Urinary bladder (tissue), 4 donors: ENCODE measurements around the gene B4GALNT3. TPM values are rescaled to one million over a fixed set of nuclear protein-coding genes. Genes with fewer than 3 reads are reported as not detected.

Source experiments
- DNase-seq: peaks from one replicate; pipeline ENCODE4 v3.0.0-alpha.2; 2015; ENCODE audit errors: extremely low spot score
- H3K27ac ChIP-seq: one replicate; pipeline ENCODE4 v1.5.1; 2013; ENCODE audit warnings: low read depth, mild to moderate bottlenecking, moderate library complexity
- H3K36me3 ChIP-seq: one replicate; pipeline ENCODE4 v1.6.1; 2013; ENCODE audit warnings: mild to moderate bottlenecking, moderate library complexity; ENCODE audit not compliant: insufficient read depth
- H3K4me1 ChIP-seq: one replicate; pipeline ENCODE4 v1.6.1; 2013; ENCODE audit warnings: mild to moderate bottlenecking, moderate library complexity; ENCODE audit not compliant: insufficient read depth
- H3K4me3 ChIP-seq: one replicate; pipeline ENCODE4 v1.5.1; 2013; ENCODE audit warnings: low read depth, low read length
- WGBS: extraction: QIAGEN DNeasy Blood & Tissue Kit; methylation state at CpG from one replicate; pipeline ENCODE4 v1.1.7; 2013; 5-methylcytosine and 5-hydroxymethylcytosine counted together
- polyA plus RNA-seq: library from polyadenylated mRNA; stranded (reverse); fragments of 200-250 nt; gene quantifications from one replicate; pipeline ENCODE4 v1.2.3, GENCODE V29; 2013
- total RNA-seq: library from RNA; depleted of rRNA; stranded (reverse); fragments of >200 nt; gene quantifications from one replicate; pipeline ENCODE4 v1.2.3, GENCODE V29; 2014
- donor health status: healthy with polysubstance abuse.
- donor health status: healthy.

Gene B4GALNT3
- total and polyA plus RNA-seq, 2 donors = 1.3 to 1.4 TPM

DNA sequence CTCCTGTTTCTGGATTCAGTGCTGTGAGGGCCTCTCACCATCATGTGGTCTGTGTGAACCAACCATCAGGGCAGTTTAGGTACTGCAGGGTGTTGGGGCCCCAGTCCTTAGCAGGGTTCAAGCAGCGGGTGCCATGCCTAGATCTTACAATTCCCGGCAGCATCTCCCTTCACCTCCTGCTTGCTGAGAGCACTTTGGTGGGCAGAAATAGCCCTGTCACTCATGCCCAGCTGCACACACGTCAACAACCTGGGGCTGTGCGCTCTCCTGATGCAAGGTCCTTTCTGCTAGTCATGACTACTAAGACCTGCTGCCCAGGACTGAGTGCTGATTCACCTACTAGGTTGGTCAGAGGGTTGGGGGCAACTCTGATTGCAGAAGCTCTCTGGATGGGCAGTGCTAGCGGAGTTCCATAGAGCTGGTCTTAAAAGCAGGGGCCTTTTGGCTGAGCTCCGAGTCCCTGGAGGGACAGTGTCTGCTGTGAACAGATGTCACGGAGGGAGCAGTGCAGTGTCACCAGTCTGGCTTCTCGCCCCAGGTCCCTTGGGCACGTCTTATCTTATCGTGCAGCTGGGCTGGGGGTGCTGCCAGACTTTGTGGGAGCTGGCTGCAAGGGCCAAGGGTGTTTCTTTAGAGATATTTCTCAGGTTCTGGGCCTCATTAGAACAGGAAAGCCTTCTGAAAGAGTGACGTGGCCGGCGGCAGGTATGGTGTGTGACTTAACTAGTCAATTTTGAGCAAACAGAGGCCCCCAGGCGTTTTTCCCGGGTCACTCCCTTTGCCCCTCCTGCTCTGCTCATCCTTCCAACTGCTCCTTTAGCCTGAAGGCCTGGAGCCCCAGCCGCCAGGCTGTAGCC, 131.7 kb downstream of the B4GALNT3 start:
- H3K36me3 ChIP-seq = no peaks in the 10 kb centered on the region
- H3K4me1 ChIP-seq = no peaks in the 10 kb centered on the region
- no peak overlapping the region for H3K4me3 ChIP-seq
- 62% methylated on average over 16 of the region's 16 CpGs for WGBS
- DNase-seq = no peak
- no peak overlapping the region for H3K27ac ChIP-seq

GRCh38 chr12:592024-592505, 132.3 kb downstream of the B4GALNT3 start:
- H3K4me1 ChIP-seq = no peaks in the 10 kb centered on the region
- no peak overlapping the region for H3K27ac ChIP-seq
- no peaks in the 10 kb centered on the region for H3K36me3 ChIP-seq
- 91% methylated on average over 11 of the region's 11 CpGs for whole genome bisulfite sequencing
- DNase-seq = no peak
- no peak overlapping the region for H3K4me3 ChIP-seq

- H3K4me3 ChIP-seq = no peak overlapping the region
- no peaks in the 10 kb centered on the region for H3K4me1 ChIP-seq
- H3K27ac ChIP-seq = no peak overlapping the region
- no peaks in the 10 kb centered on the region for H3K36me3 ChIP-seq
- DNase-seq = no peak
- WGBS = 78% methylated on average over 7 of the region's 7 CpGs
Measured at GRCh38 chr12:593396-594270, 133.9 kb downstream of the B4GALNT3 start.

DNA sequence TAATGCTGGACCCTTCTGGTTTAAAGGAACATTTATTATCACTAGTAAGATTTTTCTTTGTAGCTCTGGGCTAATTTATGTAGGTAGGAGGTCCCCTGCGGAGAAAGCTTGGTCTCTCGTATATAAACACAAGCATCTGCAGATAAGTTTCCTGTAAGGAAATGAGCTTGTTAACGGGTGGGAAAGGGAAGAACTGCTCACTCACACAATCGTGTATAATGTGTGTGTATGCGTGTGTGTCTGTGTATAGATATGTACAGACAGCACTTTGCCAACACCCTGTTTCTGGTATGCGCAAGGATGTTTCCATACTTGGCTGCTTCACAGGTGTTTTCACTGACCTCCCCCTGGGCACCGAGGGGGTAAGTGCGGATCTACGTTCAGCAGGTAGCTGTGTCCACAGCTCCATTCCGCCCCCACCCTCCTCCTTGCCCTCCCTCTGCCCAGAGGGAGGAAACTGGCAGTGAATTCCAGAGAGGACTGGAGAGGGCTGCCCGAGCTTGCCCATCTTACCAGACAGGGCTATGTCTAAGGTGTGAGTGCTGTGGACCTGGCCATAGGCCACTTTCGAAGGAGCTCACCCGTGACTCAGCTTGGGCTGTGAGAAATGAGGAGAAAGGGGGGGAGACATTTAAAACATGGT, 138.3 kb downstream of the B4GALNT3 start:
- DNase-seq = no peak
- no peak overlapping the region for H3K27ac ChIP-seq
- H3K4me3 ChIP-seq = no peak overlapping the region
- H3K36me3 ChIP-seq = no peaks in the 10 kb centered on the region
- WGBS = 54% methylated on average over 13 of the region's 13 CpGs
- no peaks in the 10 kb centered on the region for H3K4me1 ChIP-seq

DNA sequence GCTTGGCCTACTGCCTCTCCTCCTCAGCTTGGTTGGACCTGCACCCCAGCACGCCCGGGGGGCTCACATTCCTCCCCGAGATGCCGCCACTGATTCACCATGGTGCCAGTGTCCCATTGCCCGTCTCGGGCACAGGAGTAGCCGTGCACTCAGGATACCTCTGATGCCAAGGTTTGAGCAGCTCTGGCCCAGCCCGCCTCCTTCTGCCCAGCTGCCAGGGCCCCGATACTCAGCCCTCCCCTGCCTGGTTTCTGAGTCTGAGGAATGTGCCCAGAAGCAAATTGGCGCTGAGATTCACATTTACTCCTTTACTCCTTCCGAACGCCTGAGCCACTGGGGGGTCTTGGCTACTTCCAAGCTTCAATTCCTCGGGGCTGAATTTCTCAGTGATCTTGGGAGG, 140.0 kb downstream of the B4GALNT3 start:
- no peak overlapping the region for H3K4me3 ChIP-seq
- DNase-seq = no peak
- H3K4me1 ChIP-seq = no peaks in the 10 kb centered on the region
- no peaks in the 10 kb centered on the region for H3K36me3 ChIP-seq
- WGBS = 95% methylated on average over 13 of the region's 13 CpGs
- no peak overlapping the region for H3K27ac ChIP-seq

DNA sequence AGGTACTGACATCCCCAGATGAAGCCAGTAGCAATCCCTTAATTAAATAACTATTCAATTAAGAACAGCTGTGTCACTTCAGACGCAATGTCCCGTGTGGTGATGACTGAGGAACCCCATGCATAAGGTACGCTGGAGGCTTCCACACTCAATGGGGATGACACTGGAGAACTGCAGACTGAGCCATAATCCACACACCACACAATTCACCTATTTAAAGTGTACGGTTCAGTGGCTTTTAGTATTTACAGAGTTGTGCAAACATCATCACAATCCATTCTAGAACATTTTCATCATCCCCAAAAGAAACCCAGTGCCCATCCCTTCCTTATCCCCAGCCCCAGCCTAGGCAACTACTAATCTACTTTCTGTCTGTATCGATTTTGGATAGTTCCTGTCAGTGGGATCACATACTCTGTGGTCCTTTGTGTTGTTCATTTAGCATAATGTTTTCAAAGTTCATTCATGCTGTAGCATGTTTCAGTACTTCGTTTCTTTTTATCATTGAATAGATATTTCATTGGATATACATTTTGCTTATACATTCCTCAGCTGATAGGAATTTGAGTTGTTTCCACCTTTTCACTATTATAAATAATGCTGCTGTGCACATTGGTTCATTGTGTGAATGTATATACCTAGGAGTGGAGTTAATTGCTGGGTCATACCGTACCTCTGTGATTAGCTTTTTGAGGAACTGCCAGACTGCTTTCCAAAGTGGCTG, 142.4 kb downstream of the B4GALNT3 start:
- Histone ChIP-seq H3K36me3 (no peaks in the 10 kb centered on the region), H3K27ac (no peak overlapping the region), H3K4me1 (no peaks in the 10 kb centered on the region), H3K4me3 (no peak overlapping the region)
- no peak for DNase-seq
- 73% methylated on average over 7 of the region's 7 CpGs for whole genome bisulfite sequencing

DNA sequence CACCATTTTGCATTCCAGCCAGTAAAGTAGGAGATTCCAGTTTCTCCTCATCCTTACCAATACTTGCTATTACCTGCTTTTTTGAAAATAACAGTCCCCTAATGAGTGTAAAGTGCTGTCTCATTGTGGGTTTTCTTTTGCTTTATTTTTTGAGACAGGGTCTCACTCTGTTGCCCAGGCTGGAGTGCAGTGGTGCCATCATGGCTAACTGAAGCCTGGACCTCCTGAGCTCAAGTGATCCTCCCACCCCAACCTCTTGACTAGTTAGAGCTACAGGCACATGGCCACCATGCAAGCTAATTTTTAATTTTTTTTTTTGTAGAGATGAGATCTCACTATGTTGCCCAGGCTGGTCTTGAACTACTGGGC, 142.9 kb downstream of the B4GALNT3 start:
- Histone ChIP-seq H3K36me3 (no peaks in the 10 kb centered on the region), H3K4me1 (no peaks in the 10 kb centered on the region), H3K27ac (no peak overlapping the region), H3K4me3 (no peak overlapping the region)
- DNase-seq = no peak

GRCh38 chr12:604956-605355, 145.2 kb downstream of the B4GALNT3 start:
- no peak overlapping the region for H3K4me3 ChIP-seq
- H3K36me3 ChIP-seq = no peaks in the 10 kb centered on the region
- no peak for DNase-seq
- 78% methylated on average over 7 of the region's 7 CpGs for WGBS
- H3K27ac ChIP-seq = no peak overlapping the region
- H3K4me1 ChIP-seq = no peaks in the 10 kb centered on the region

DNA sequence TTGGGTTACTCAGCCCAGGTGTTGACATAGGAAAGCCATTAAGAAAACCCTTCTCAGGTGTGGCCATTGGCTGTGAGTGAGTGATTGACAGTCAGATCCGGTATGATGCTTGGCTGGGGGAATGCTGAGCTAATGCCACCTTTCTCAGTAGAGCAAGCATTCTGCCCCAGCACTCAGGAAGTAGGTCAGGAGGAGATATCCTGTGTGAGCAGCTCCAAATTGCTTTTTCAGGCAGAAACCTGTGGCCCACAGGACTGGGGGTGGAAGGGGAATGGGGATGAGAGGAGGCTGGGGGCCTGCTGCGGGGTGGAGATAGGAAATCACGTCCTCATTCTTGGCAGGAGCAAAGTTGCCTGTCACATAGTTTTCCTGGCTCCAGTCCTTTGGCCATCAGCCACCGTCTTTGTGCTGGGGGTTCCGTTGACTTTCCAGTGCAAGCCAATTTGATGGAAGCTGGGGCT, 147.8 kb downstream of the B4GALNT3 start:
- DNase-seq = no peak
- H3K4me1 ChIP-seq = no peaks in the 10 kb centered on the region
- H3K4me3 ChIP-seq = no peak overlapping the region
- H3K36me3 ChIP-seq = no peaks in the 10 kb centered on the region
- no peak overlapping the region for H3K27ac ChIP-seq
- WGBS = 15% methylated on average over 5 of the region's 5 CpGs

DNA sequence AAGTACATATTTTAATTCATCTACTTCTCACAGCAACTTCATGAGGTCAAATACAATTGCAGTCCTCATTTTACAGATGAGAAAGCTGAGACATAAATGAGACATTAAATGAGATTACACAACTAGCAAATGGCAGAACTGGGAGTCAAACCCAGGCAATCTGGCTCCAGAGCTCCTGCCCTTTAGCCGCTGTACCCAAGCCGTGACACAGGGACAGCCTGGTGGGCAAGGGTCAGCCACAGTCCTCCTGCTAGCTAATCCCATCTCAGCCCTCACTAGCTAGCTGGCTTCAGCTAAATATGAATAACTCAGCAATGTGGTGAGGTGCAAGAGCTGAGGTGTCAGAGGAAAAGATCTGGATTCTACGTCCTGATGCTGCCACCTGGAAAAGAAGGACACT, 148.7 kb downstream of the B4GALNT3 start:
- DNase-seq = no peak
- no peak overlapping the region for H3K4me3 ChIP-seq
- H3K27ac ChIP-seq = no peak overlapping the region
- H3K4me1 ChIP-seq = no peaks in the 10 kb centered on the region
- no peaks in the 10 kb centered on the region for H3K36me3 ChIP-seq
- 94% methylated on average over 3 of the region's 3 CpGs for WGBS

- H3K27ac ChIP-seq = no peak overlapping the region
- WGBS = 98% methylated on average over 58 of the region's 58 CpGs
- H3K36me3 ChIP-seq = no peaks in the 10 kb centered on the region
- no peak overlapping the region for H3K4me3 ChIP-seq
- DNase-seq = no peak
- no peaks in the 10 kb centered on the region for H3K4me1 ChIP-seq
Measured at GRCh38 chr12:608921-609320, 149.2 kb downstream of the B4GALNT3 start.

- Histone ChIP-seq H3K4me3 (no peak overlapping the region), H3K27ac (no peak overlapping the region), H3K4me1 (no peaks in the 10 kb centered on the region), H3K36me3 (no peaks in the 10 kb centered on the region)
- 90% methylated on average over 3 of the region's 3 CpGs for WGBS
- DNase-seq = no peak
Measured at GRCh38 chr12:611721-612120, 152.0 kb downstream of the B4GALNT3 start.

- H3K36me3 ChIP-seq = no peaks in the 10 kb centered on the region
- H3K4me1 ChIP-seq = no peaks in the 10 kb centered on the region
- H3K27ac ChIP-seq = no peak overlapping the region
- H3K4me3 ChIP-seq = no peak overlapping the region
- no peak for DNase-seq
- 88% methylated on average over 7 of the region's 7 CpGs for WGBS
Measured at GRCh38 chr12:612293-612692, 152.6 kb downstream of the B4GALNT3 start.
